ENCODE measurements around the gene LPCAT3.

Gene LPCAT3

GRCh38 chr12:6975297-6976032, 42.8 kb downstream of the LPCAT3 start:
- DNase-seq (ENCODE audit: low read depth), result no peak
- TF ChIP-seq CTCF (conservative IDR thresholded peaks at IDR 0.05; ENCODE audit: control insufficient read depth, insufficient read depth, low read depth, low read length), result no peak
- H3K4me3 ChIP-seq (ENCODE audit: control insufficient read depth, low read depth, low read length), result no peak overlapping the region

GRCh38 chr12:6974180-6974579, 44.1 kb downstream of the LPCAT3 start:
- no peak for TF ChIP-seq CTCF (conservative IDR thresholded peaks at IDR 0.05; ENCODE audit: control insufficient read depth, insufficient read depth, low read depth, low read length)
- no peak for DNase-seq (ENCODE audit: low read depth)
- H3K4me3 ChIP-seq (ENCODE audit: control insufficient read depth, low read depth, low read length), result no peak overlapping the region

- peak overlapping the region; percentile 90 for H3K4me3 ChIP-seq (ENCODE audit: control insufficient read depth, low read depth, low read length)
- TF ChIP-seq CTCF (conservative IDR thresholded peaks at IDR 0.05; ENCODE audit: control insufficient read depth, insufficient read depth, low read depth, low read length), result no peak
- peak; percentile 10 for DNase-seq (ENCODE audit: low read depth)
These were observed 48.2 kb downstream of the LPCAT3 start for GRCh38 chr12:6970096-6970527.

- TF ChIP-seq CTCF (conservative IDR thresholded peaks at IDR 0.05; ENCODE audit: control insufficient read depth, insufficient read depth, low read depth, low read length), result no peak
- H3K4me3 ChIP-seq (ENCODE audit: control insufficient read depth, low read depth, low read length), result no peak overlapping the region
- no peak for DNase-seq (ENCODE audit: low read depth)
These were observed 49.9 kb downstream of the LPCAT3 start for GRCh38 chr12:6968426-6968825.

GRCh38 chr12:6967651-6968100, 50.6 kb downstream of the LPCAT3 start:
- no peak overlapping the region for H3K4me3 ChIP-seq (ENCODE audit: control insufficient read depth, low read depth, low read length)
- no peak for DNase-seq (ENCODE audit: low read depth)
- no peak for TF ChIP-seq CTCF (conservative IDR thresholded peaks at IDR 0.05; ENCODE audit: control insufficient read depth, insufficient read depth, low read depth, low read length)

- DNase-seq (ENCODE audit: low read depth), result no peak
- no peak for TF ChIP-seq CTCF (conservative IDR thresholded peaks at IDR 0.05; ENCODE audit: control insufficient read depth, insufficient read depth, low read depth, low read length)
- H3K4me3 ChIP-seq (ENCODE audit: control insufficient read depth, low read depth, low read length), result no peak overlapping the region
These were observed 51.9 kb downstream of the LPCAT3 start for GRCh38 chr12:6966351-6966750.
